ENCODE data around the gene ARPC1B. TPM values are rescaled to one million over a fixed set of nuclear protein-coding genes. Genes with fewer than 3 reads are reported as not detected.

The ARPC1B gene
- polyA plus RNA-seq (2013, experiment 1 of 2), result 211 TPM
- 214 TPM for polyA plus RNA-seq (2013, experiment 2 of 2)

- peak within 1 kb of the TSS; percentile 80 to 97 for H3K4ac ChIP-seq (ENCODE audit: low read depth in 1 of 2, low read length in 2 of 2)
- peak within 1 kb of the TSS; percentile 82 for H3K9ac ChIP-seq (ENCODE audit: low read length)
- WGBS, result under 1% methylated on average over 80 of the region's 95 CpGs
- peak within 1 kb of the TSS; percentile 93 for H2BK120ac ChIP-seq (ENCODE audit: low read depth, low read length)
- peak within 1 kb of the TSS; percentile 25 for H3K27ac ChIP-seq (ENCODE audit: low read length, poor library complexity, severe bottlenecking)
- H2BK15ac ChIP-seq (ENCODE audit: low read depth, poor library complexity, severe bottlenecking), result peak within 1 kb of the TSS; percentile 96
- peak within 1 kb of the TSS in 1 of 2 experiments; percentile 45 for H2BK12ac ChIP-seq (ENCODE audit: low read length in 2 of 2)
- peak within 1 kb of the TSS in 1 of 2 experiments; percentile 80 for H3K23ac ChIP-seq (ENCODE audit: low read length in 2 of 2)
- peaks cover 6% of the 10 kb centered on the region for H3K79me1 ChIP-seq (replicated peaks; ENCODE audit: low read length, poor library complexity, severe bottlenecking)
- peak within 1 kb of the TSS; percentile 98 for H3K4me2 ChIP-seq (ENCODE audit: low read length, poor library complexity, severe bottlenecking)
- H4K91ac ChIP-seq (ENCODE audit: low read length), result peak within 1 kb of the TSS; percentile 87
- H3K4me1 ChIP-seq (ENCODE audit: control insufficient read depth, insufficient read depth, low read depth, low read length), result peaks cover 23% of the 10 kb centered on the region
- H3K27me3 ChIP-seq (ENCODE audit: control insufficient read depth in 1 of 2, insufficient read depth in 1 of 2, low read length in 2 of 2), result no peaks in the 10 kb centered on the region
- peak within 1 kb of the TSS; percentile 78 for H2AFZ ChIP-seq (ENCODE audit: low read depth, low read length)
- H2BK5ac ChIP-seq (ENCODE audit: low read depth, low read length, poor library complexity, severe bottlenecking), result peak within 1 kb of the TSS; percentile 26
- peak within 1 kb of the TSS; percentile 93 for H4K8ac ChIP-seq (ENCODE audit: low read length)
- peak; percentile 76 for DNase-seq
- H3K4me3 ChIP-seq (ENCODE audit: insufficient read depth in 1 of 2, low read depth in 1 of 2, low read length in 2 of 2), result peak within 1 kb of the TSS; percentile 84 to 89
- peak within 1 kb of the TSS; percentile 83 to 88 for H3K14ac ChIP-seq (ENCODE audit: low read length in 2 of 2)
- peaks cover 17 to 30% of the 10 kb centered on the region in 2 experiments for H3K36me3 ChIP-seq (ENCODE audit: control insufficient read depth in 1 of 2, insufficient read depth in 2 of 2, low read depth in 1 of 2, low read length in 2 of 2)
- H3K18ac ChIP-seq (ENCODE audit: low read depth in 1 of 2, low read length in 2 of 2), result peak within 1 kb of the TSS; percentile 91 to 98
- H2AK5ac ChIP-seq (ENCODE audit: low read length, severe bottlenecking), result peak within 1 kb of the TSS; percentile 65
- H3K9me3 ChIP-seq (ENCODE audit: control insufficient read depth, low read length), result no peaks in the 10 kb centered on the region
Measured at GRCh38 chr7:99374111-99375064, at the start of gene ARPC1B. Gene ARPC1B (plus strand): TSS chr7:99374730. CDS start chr7:99385715, 10,985 bp downstream.

GRCh38 chr7:99325001-99325493, 49.5 kb upstream of the ARPC1B start:
- DNase-seq, result no peak
- H3K4me2 ChIP-seq (ENCODE audit: low read length, poor library complexity, severe bottlenecking), result peak overlapping the region; percentile 98
- H4K91ac ChIP-seq (ENCODE audit: low read length), result peak overlapping the region; percentile 56
- H3K27ac ChIP-seq (ENCODE audit: low read length, poor library complexity, severe bottlenecking), result no peak overlapping the region
- no peak overlapping the region for H2BK5ac ChIP-seq (ENCODE audit: low read depth, low read length, poor library complexity, severe bottlenecking)
- H2BK15ac ChIP-seq (ENCODE audit: low read depth, poor library complexity, severe bottlenecking), result peak overlapping the region; percentile 38
- H2AFZ ChIP-seq (ENCODE audit: low read depth, low read length), result peak overlapping the region; percentile 74
- peak overlapping the region; percentile 94 to 97 for H3K18ac ChIP-seq (ENCODE audit: low read depth in 1 of 2, low read length in 2 of 2)
- H4K8ac ChIP-seq (ENCODE audit: low read length), result peak overlapping the region; percentile 88
- no peaks in the 10 kb centered on the region for H3K36me3 ChIP-seq (ENCODE audit: control insufficient read depth in 1 of 2, insufficient read depth in 2 of 2, low read depth in 1 of 2, low read length in 2 of 2)
- no peaks in the 10 kb centered on the region for H3K27me3 ChIP-seq (ENCODE audit: control insufficient read depth in 1 of 2, insufficient read depth in 1 of 2, low read length in 2 of 2)
- H2BK12ac ChIP-seq (ENCODE audit: low read length in 2 of 2), result no peak overlapping the region
- H3K23ac ChIP-seq (ENCODE audit: low read length in 2 of 2), result peak overlapping the region in 1 of 2 experiments; percentile 80
- H2BK120ac ChIP-seq (ENCODE audit: low read depth, low read length), result no peak overlapping the region
- 42% methylated on average over 13 of the region's 14 CpGs for WGBS
- H3K9ac ChIP-seq (ENCODE audit: low read length), result peak overlapping the region; percentile 93
- no peaks in the 10 kb centered on the region for H3K9me3 ChIP-seq (ENCODE audit: control insufficient read depth, low read length)
- peak overlapping the region; percentile 29 to 57 for H3K14ac ChIP-seq (ENCODE audit: low read length in 2 of 2)
- H3K79me1 ChIP-seq (replicated peaks; ENCODE audit: low read length, poor library complexity, severe bottlenecking), result peaks cover 6% of the 10 kb centered on the region
- peak overlapping the region; percentile 63 for H2AK5ac ChIP-seq (ENCODE audit: low read length, severe bottlenecking)
- H3K4me3 ChIP-seq (ENCODE audit: insufficient read depth in 1 of 2, low read depth in 1 of 2, low read length in 2 of 2), result peak overlapping the region; percentile 82 to 90
- peaks cover 10% of the 10 kb centered on the region for H3K4me1 ChIP-seq (ENCODE audit: control insufficient read depth, insufficient read depth, low read depth, low read length)
- H3K4ac ChIP-seq (ENCODE audit: low read depth in 1 of 2, low read length in 2 of 2), result peak overlapping the region; percentile 94 to 99

- no peaks in the 10 kb centered on the region for H3K27me3 ChIP-seq (ENCODE audit: control insufficient read depth in 1 of 2, insufficient read depth in 1 of 2, low read length in 2 of 2)
- H3K4me1 ChIP-seq (ENCODE audit: control insufficient read depth, insufficient read depth, low read depth, low read length), result peaks cover 13% of the 10 kb centered on the region
- H2BK120ac ChIP-seq (ENCODE audit: low read depth, low read length), result no peak within 1 kb of the TSS
- H2AFZ ChIP-seq (ENCODE audit: low read depth, low read length), result peak within 1 kb of the TSS; percentile 74
- no peak within 1 kb of the TSS for H2BK12ac ChIP-seq (ENCODE audit: low read length in 2 of 2)
- H3K4me2 ChIP-seq (ENCODE audit: low read length, poor library complexity, severe bottlenecking), result peak within 1 kb of the TSS; percentile 98
- no peak within 1 kb of the TSS for H2BK5ac ChIP-seq (ENCODE audit: low read depth, low read length, poor library complexity, severe bottlenecking)
- H2BK15ac ChIP-seq (ENCODE audit: low read depth, poor library complexity, severe bottlenecking), result peak within 1 kb of the TSS; percentile 44
- H3K9me3 ChIP-seq (ENCODE audit: control insufficient read depth, low read length), result no peaks in the 10 kb centered on the region
- H3K79me1 ChIP-seq (replicated peaks; ENCODE audit: low read length, poor library complexity, severe bottlenecking), result peaks cover 6% of the 10 kb centered on the region
- H3K14ac ChIP-seq (ENCODE audit: low read length in 2 of 2), result peak within 1 kb of the TSS; percentile 29 to 98
- peak within 1 kb of the TSS; percentile 50 for H3K27ac ChIP-seq (ENCODE audit: low read length, poor library complexity, severe bottlenecking)
- H3K4me3 ChIP-seq (ENCODE audit: insufficient read depth in 1 of 2, low read depth in 1 of 2, low read length in 2 of 2), result peak within 1 kb of the TSS; percentile 82 to 90
- H3K9ac ChIP-seq (ENCODE audit: low read length), result peak within 1 kb of the TSS; percentile 93
- WGBS, result under 1% methylated on average over 81 of the region's 82 CpGs
- peak within 1 kb of the TSS; percentile 99 for H4K8ac ChIP-seq (ENCODE audit: low read length)
- peak within 1 kb of the TSS; percentile 94 to 97 for H3K18ac ChIP-seq (ENCODE audit: low read depth in 1 of 2, low read length in 2 of 2)
- no peaks in the 10 kb centered on the region for H3K36me3 ChIP-seq (ENCODE audit: control insufficient read depth in 1 of 2, insufficient read depth in 2 of 2, low read depth in 1 of 2, low read length in 2 of 2)
- peak within 1 kb of the TSS; percentile 63 for H2AK5ac ChIP-seq (ENCODE audit: low read length, severe bottlenecking)
- H3K4ac ChIP-seq (ENCODE audit: low read depth in 1 of 2, low read length in 2 of 2), result peak within 1 kb of the TSS; percentile 94 to 99
- H4K91ac ChIP-seq (ENCODE audit: low read length), result peak within 1 kb of the TSS; percentile 97
- H3K23ac ChIP-seq (ENCODE audit: low read length in 2 of 2), result peak within 1 kb of the TSS in 1 of 2 experiments; percentile 83
- peak; percentile 94 for DNase-seq
Measured at GRCh38 chr7:99325592-99326407, 48.7 kb upstream of the ARPC1B start, which contains the start of gene ARPC1A. Gene ARPC1A (plus strand): TSS chr7:99325898. CDS start chr7:99333354, 7,456 bp downstream.
